Bronchus fibroblast of lung (primary cell): ENCODE results near the gene OR6Q1. TPM values are rescaled to one million over a fixed set of nuclear protein-coding genes. Genes with fewer than 3 reads are reported as not detected.

Experiments used
- total RNA-seq: library from RNA; depleted of rRNA; stranded (reverse); fragments of >200 nt; gene quantifications from 2 replicates; pipeline ENCODE4 v1.2.3, GENCODE V29; 2015

The OR6Q1 gene
- not detected in 2 replicates for total RNA-seq

GRCh38 chr11:58030653-58031052 lies at the start of gene OR6Q1:
TSS of gene OR6Q1 (plus strand) at chr11:58030953. CDS start at chr11:58030953, 0 bp downstream.

GRCh38 chr11:58023435-58023931 lies 7.3 kb upstream of the OR6Q1 start, which contains the start of gene OR9Q1:
TSS of gene OR9Q1 (plus strand) at chr11:58023881. CDS start at chr11:58179445, 155,564 bp downstream.

Other genes starting within 250 kb of the OR6Q1 start
- gene OR9Q1, start 7.1 kb upstream of the OR6Q1 start, total RNA-seq, result not detected in 2 replicates
- gene OR9I1, start 94.6 kb downstream of the OR6Q1 start, total RNA-seq, result not detected in 2 replicates
- not detected in 2 replicates for gene OR9Q2, start 158.1 kb downstream of the OR6Q1 start, total RNA-seq
- not detected in 2 replicates for gene OR1S2, start 173.2 kb downstream of the OR6Q1 start, total RNA-seq
- gene OR1S1, start 181.8 kb downstream of the OR6Q1 start, total RNA-seq, result not detected in 2 replicates
- gene OR10Q1, start 198.0 kb downstream of the OR6Q1 start, total RNA-seq, result not detected in 2 replicates
- not detected in 2 replicates for gene OR10W1, start 237.3 kb downstream of the OR6Q1 start, total RNA-seq